ENCODE data around the gene UBXN4. TPM values are rescaled to one million over a fixed set of nuclear protein-coding genes. Genes with fewer than 3 reads are reported as not detected.

UBXN4 gene
- total RNA-seq, 1 experiment from 2014 or later: 65.4 TPM

GRCh38 chr2:135817951-135818350 is 76.3 kb downstream of the UBXN4 start:
- Histone ChIP-seq H2BK5ac (ENCODE audit: insufficient read length, low read length) (no peak overlapping the region), H2BK20ac (ENCODE audit: low read depth, low read length, poor library complexity, severe bottlenecking) (no peak overlapping the region), H3K9ac (ENCODE audit: extremely low read depth, insufficient read length, low read length) (no peak overlapping the region), H3T11ph (ENCODE audit: low read length) (no peak overlapping the region), H3K14ac (ENCODE audit: insufficient read depth, low read length) (no peak overlapping the region), H3K79me2 (ENCODE audit: insufficient read depth, low read length) (no peaks in the 10 kb centered on the region), H3K23ac (ENCODE audit: insufficient read length, low read depth, low read length) (no peak overlapping the region), H3K18ac (ENCODE audit: insufficient read length, low read depth, low read length) (no peak overlapping the region), H3K27ac (ENCODE audit: insufficient read length, low read depth, low read length) (no peak overlapping the region), H3K4me1 (ENCODE audit: insufficient read depth, low read length) (no peaks in the 10 kb centered on the region), H4K8ac (replicated peaks; ENCODE audit: insufficient read length, low read depth, low read length) (no peak overlapping the region), H3K4ac (ENCODE audit: low read depth, low read length) (no peak overlapping the region), H2BK15ac (ENCODE audit: low read depth, low read length) (no peak overlapping the region), H2BK120ac (ENCODE audit: low read depth, low read length, poor library complexity, severe bottlenecking) (no peak overlapping the region), H3K9me3 (ENCODE audit: control insufficient read depth, low read depth, low read length) (no peaks in the 10 kb centered on the region), H4K91ac (ENCODE audit: insufficient read length, low read depth, low read length) (no peak overlapping the region), H3K4me2 (ENCODE audit: insufficient read depth, insufficient read length, low read length) (no peak overlapping the region), H4K5ac (ENCODE audit: insufficient read length, low read depth, low read length) (no peak overlapping the region), H4K20me1 (ENCODE audit: control insufficient read depth, insufficient read depth, insufficient read length) (no peaks in the 10 kb centered on the region), H2AK5ac (ENCODE audit: insufficient read length, low read length) (no peak overlapping the region), H3K79me1 (ENCODE audit: insufficient read depth, low read depth, low read length, poor library complexity, severe bottlenecking) (no peaks in the 10 kb centered on the region), H2AFZ (ENCODE audit: low read length) (no peak overlapping the region), H3K56ac (ENCODE audit: insufficient read length, low read depth, low read length) (no peak overlapping the region), H3K23me2 (ENCODE audit: insufficient read length, low read depth, low read length, poor library complexity, severe bottlenecking) (no peaks in the 10 kb centered on the region), H2BK12ac (ENCODE audit: insufficient read length, low read depth, low read length) (no peak overlapping the region), H3K27me3 (ENCODE audit: insufficient read depth, low read length) (no peaks in the 10 kb centered on the region)
- H3K4me3 Mint-ChIP-seq: no peak overlapping the region
- H3K27ac Mint-ChIP-seq: no peak overlapping the region
- peaks cover 0 to 3% (median 0%) of the 10 kb centered on the region in 3 experiments; a peak in 3 of 7 replicates for H3K36me3 Mint-ChIP-seq (ENCODE audit: insufficient read depth in 1 of 3, low read depth in 3 of 3)
- peaks cover 2% of the 10 kb centered on the region; the same call in 1 of the 2 replicates for H3K27me3 Mint-ChIP-seq (ENCODE audit: low read depth)
- H3K9me3 Mint-ChIP-seq: peaks cover 6 to 7% of the 10 kb centered on the region in 2 experiments; a peak in 4 of 5 replicates
- DNase-seq: no peak
- H3K4me1 Mint-ChIP-seq: no peaks in the 10 kb centered on the region
- no peak for TF ChIP-seq CTCF (conservative IDR thresholded peaks at IDR 0.05)
- no CpG with 5 or more reads among the region's 4 CpGs for WGBS (ENCODE audit: extremely low coverage, insufficient read length, low lambda C conversion rate)

Measured in H9 (cell line).